Amniotic stem cell (primary cell): ENCODE measurements around the gene LRRC8B.
"Not testable (repeated sequence)": the region's sequence is repeated elsewhere in the genome, so short reads cannot be mapped to it uniquely, and the experiment has no call there.

Source experiments
- DNase-seq: peaks from one replicate; lab custom pipeline; 2025; lab: John Stamatoyannopoulos, UW

Gene LRRC8B

DNA sequence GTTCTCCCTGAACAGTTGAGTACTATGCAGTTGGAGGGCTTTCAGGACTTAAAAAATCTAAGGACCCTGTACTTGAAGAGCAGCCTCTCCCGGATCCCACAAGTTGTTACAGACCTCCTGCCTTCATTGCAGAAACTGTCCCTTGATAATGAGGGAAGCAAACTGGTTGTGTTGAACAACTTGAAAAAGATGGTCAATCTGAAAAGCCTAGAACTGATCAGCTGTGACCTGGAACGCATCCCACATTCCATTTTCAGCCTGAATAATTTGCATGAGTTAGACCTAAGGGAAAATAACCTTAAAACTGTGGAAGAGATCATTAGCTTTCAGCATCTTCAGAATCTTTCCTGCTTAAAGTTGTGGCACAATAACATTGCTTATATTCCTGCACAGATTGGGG lies 59.6 kb downstream of the LRRC8B start:
- DNase-seq, result no peak

DNA sequence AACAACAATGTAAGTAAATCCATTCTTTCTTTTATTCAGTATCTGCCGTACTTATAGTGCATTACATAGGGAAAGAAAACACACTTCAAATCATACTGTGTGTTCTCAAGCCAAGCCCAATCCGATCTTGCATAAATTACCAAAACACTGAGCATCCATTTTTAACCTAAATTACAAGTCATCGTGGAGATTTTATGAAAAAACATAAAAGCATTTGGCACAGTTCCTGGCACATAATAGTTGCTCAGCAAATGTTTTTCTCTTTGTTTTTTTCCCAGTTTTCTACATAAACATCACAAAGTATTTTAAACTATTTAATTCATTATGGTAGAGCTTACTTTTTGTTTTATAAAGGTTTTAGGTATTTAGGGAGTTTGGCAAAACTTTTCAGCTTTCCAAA lies 60.2 kb downstream of the LRRC8B start:
- DNase-seq, result no peak

DNA sequence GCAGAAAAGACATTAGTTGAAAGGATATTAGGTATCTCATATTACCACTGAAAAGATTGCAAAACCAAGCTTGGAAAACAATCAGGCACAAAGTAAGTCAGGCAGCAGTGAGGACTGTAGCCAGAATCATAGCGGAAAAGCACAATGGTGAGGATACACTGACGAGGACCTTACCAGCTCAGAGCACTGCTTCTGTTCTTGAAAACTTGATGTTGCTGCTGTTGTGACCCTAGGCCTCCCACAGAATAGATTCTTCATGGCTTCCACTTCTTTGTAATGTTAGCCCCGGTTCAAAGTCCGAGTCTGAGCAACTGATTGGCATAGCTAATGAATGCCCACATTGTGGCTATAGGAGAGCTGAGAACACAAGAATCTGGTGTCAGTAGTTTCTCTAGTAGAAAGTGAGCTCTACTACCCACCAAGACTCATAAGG lies 63.1 kb downstream of the LRRC8B start:
- DNase-seq, result no peak

DNA sequence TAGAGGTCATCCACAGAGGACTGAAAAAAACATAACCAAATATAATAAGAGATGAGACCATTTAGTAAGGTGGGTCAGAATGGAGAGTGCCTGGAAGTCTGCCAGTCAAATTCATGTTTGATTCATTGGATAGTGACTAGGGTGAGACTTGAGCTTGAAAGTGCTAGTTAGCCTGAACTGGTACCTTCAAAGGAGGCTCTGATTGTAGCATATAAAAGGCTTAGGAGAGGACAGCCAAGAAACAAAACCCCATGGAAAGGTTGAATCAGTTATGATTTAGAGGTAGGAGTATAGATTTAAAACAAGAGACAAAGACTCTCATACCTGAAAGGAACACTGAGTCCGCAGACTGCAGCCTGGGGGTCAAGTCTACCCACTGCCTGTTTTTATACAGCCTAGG lies 63.9 kb downstream of the LRRC8B start:
- DNase-seq, result no peak

DNA sequence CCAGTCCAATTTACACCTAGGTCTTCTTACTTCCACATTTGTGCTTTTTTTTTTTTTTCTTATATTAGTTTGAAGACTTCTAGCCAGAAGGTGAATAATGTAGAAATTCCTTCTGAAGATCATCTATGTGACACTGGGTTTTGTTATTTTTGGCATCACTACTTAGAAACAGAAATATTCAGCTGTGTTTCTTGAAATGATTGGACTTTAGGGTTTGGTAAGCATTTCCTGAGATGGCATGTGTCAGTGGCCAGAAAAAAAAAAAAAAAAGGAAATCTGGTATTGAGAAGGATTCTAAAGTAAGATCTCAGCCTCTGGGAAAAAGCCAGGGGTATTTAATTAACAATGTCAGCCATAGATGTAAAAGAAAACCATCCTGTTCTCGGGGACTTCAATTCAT lies 64.9 kb downstream of the LRRC8B start:
- DNase-seq, result no peak

DNA sequence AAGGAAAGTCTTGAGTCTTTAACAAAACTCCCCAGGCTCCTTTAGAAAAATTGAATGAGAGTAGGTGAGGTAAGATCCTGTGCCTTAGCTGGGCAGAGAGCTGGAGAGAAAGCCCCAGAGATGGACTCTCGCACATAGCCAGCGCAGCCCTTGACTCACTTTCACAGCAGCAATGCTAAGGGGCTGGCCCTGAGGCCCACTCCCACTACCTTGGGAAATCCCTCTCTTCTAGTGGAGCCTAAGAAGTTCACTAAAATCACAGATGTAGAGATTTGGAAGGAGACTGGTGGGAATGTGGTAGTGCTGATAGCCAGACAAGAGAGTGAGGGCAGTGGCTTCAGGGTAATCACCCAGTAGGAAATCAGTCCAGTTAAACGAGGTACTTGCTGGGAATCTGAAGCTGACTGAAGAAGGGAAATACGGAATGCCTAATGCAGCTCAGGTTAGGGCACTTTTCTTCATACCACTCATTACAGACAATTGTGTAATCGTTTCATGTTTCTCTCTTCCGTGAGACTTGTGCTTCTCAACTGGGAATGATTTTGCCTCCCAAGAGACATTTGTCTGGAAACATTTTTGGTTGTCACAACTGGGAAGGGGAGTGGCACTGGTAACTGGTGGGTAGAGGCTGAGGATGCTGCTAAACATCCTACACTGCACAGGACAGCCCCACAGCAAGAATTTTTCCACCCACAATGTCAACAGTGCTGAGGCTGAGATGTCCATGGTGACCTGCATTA lies 65.9 kb downstream of the LRRC8B start:
- DNase-seq, result no peak

DNA sequence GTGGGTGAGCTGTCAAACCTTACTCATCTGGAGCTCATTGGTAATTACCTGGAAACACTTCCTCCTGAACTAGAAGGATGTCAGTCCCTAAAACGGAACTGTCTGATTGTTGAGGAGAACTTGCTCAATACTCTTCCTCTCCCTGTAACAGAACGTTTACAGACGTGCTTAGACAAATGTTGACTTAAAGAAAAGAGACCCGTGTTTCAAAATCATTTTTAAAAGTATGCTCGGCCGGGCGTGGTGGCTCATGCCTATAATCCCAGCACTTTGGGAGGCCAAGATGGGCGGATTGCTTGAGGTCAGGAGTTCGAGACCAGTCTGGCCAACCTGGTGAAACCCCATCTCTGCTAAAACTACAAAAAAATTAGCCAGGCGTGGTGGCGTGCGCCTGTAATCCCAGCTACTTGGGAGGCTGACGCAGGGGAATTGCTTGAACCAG lies 68.3 kb downstream of the LRRC8B start:
- DNase-seq, result not testable (repeated sequence)

DNA sequence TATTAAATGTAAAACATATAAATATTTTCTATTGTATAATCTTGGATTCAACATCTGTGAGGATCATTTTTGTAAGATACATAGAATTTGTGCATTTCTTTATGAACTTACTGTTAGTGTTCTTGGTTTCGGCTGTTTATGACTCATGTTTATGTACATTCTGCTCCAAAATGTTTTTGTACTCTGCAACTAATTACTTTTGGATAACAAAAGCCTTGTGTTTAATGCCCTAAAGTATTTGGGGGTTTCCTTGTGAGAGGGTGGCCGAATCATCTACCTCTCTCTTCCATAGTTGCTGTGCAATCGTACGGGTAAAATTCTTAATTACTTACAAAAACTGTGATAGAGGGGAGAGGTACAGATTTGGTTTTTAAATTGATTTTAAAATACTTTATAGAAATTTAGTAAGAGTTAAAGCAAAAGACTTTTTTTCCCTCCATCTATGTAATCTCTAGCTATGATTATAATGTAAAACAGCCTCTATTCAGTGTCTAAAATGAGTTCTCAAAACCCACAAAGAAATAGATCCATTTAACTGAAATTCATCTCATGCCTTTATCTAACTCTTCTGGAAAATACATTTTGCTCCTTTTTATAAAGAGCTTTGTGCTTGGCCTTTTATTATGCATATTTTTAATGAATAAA lies 69.6 kb downstream of the LRRC8B start:
- no peak for DNase-seq

DNA sequence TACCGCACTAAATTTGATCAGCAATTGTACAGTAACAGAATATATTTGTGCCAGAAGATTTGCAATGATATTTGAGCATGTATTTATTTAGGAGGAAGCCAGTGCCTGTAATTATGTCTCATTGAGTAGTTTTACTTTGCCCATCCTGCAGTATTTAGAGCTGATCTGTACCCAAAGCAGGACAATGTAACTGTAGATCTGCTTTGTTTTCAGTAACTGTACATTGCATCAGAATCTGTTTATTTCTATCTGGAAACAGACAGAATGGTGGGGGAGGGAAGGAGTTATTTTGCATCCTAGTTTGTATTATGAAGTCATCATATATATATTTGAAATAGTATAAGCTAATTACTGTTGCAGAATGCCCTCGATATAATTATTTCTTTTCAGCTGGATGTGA lies 72.1 kb downstream of the LRRC8B start:
- no peak for DNase-seq

DNA sequence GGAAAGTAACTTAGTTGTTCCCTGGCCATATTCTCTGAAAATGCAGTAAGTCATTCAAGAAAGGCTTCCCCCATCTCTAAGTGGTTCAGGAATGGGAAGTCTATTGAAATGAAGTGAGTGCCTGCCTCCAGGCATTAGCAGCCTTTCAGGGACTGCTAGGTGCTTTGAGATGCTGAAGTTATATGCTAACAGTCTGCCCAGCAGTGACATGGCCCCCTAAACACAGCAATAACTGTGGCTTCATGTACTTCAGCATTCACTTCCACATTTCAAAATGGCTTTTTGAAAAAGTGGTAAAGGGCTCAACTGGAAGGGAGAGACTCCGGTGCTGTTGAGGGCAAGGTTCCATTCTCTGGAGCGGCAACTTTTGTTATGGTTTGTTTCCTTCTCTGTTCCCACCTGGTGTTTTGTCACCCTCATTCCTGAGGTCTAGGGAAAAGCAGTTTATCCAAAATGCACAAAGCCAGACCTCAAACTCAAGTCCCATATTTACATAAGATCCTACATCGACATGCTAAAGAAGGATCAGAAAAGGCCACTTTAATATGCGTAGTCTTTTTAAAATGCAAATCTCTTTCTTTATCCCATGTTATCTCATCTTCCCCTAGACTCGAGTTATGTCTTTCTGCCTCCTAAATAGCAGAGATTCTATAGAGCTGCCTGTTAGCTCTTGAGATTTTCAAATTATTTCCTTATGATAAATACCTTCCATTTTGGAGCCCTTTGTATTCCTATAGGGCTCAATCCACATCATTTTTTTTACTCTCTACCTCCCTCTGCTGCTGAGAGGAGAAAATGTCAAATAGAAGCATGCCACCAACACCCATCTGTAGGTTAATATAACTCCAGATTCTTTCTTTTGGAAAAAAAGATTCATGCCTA lies 74.1 kb downstream of the LRRC8B start:
- DNase-seq, result no peak

DNA sequence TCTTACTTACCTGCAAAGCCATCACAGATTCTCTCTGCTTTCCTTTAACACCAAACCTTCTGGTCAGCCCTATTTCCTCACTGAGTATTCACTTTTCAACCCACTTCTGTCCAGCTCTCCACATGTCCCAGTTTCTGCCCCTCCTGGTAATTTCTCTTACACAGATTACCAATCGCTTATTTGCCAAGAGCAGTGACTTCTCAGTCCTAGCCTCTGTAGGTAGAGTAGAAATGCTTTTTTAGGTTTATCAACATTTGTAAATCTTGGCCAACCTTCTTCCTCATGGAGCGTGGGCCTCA lies 74.7 kb downstream of the LRRC8B start:
- no peak for DNase-seq

DNA sequence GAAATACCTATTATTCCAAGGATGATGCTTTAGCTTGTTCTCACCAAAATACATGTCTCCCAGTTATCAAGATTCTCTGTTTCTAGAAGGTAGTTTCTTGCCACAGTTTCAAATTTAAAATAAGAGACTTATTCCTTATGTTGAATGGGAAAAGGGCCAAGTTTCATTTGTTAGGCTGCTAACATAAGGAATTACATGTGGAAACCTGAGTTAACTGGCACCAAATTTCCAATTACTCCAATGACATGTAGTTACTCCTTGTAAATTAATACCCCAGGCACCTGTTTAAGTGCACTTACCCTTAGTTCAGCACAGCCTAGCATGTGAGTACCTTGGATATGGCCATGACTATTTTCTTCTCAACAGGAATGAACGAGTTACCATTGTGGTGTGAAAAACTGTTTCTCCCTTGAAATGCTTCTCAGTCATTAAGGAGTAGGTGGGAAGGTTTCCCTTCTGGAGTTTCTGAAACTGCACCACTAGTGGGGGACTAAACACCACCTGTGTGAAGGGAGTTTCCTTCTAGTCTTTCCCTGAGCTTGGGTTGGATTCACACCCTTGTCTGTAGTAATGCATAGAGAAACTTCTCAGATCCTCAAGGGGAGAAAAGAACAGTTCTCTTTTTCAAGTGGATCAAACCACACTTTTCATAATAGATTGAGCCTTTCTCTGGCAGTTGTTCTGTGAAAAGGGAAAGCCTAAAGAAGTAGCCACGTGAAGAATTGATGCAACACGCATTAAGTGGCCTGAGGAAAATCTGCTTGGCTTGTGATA lies 76.0 kb downstream of the LRRC8B start:
- no peak for DNase-seq

DNA sequence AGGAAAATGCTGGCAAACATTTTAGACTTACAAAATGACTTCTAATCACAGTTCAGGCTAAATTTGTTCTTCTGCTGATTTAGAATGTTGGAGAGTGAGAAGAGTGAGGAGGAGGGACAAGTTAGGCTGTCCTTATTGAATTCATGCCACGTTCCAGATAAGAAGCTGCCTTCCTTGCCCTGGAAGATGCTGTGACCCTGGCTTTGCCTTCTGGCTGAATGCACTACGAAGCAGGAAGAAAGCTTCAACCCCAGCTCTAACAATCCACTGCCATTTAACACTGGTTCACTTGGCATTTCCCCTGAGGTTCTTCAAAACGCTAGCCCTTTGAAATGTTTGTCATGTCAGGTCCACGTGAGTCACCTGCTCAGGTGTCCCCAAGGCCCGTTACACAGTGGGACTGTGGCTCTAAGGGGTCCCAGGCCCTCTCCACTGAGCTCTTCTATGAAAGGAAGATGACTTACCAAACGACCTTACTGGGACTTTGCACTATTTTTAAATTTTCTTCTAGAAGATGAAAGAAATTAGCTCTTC lies 78.3 kb downstream of the LRRC8B start:
- no peak for DNase-seq

DNA sequence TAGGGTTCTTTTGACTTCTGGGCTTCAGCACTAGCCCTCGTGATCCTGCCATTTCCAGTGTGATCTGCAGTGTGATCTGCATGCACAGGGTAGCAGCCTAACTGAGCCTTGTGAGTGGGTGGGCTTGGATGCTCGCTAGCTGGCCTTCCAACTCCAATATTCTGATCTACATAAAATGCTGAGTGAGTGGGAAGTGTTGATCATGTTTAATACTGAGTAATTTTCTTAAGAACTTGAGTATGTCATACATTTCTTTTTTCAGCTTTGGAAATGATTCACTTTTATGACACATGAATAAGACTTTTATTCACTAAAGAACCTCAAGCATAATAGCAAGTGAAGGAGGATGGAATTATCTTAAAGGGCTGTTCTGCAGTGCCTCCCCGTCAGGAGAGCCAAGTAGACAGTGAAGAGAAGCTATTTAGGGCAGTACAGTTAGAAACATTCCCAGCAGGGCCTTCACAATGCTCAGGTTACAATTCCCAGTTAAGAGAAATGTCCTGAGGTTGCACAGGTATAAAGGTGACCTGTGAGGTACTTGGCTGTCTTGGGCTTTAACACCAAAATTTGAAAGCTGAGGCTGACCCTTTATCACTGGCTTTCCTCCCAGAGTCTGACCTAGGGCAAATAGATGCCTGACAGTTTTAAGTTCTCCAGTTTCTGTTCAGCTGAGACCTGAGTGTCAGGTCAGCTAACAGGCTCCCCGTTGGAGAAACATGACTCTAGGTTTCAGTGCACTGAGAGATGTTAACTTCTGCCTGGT lies 79.2 kb downstream of the LRRC8B start:
- no peak for DNase-seq

DNA sequence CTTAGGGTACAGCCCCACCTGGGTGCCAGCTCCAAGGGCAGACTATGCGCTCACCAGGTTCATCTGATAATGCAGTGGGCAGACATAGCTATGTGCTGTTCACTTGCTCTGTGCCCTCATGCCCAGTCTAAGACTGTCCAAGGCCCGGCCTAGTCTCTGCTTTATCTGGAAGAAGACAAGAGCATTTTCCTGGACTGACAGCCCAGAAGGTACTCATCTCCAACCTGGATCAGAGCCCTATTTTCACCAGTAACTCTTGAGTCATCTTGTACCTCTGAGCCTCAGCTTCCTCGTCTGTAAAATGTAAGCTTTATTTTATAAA lies 79.7 kb downstream of the LRRC8B start:
- no peak for DNase-seq

DNA sequence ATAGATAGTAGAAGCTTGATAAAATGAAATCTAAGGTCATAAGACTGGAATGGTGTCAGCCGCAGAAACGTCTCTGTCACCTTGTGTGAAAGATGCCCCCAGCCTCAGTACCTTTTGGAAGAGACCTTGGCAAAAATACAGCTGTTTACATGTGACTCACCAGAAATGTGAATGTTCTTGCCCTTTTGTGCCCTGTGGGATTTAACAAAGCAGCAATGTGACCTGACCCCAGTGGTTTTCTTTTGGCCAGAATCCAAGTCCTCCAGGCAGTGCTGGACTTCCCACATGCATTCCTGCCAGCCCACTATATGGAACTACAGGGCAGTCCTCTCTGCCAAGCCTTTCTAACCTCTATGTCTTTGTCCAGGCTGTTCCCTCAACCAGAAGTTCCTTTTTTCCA lies 81.1 kb downstream of the LRRC8B start:
- no peak for DNase-seq

DNA sequence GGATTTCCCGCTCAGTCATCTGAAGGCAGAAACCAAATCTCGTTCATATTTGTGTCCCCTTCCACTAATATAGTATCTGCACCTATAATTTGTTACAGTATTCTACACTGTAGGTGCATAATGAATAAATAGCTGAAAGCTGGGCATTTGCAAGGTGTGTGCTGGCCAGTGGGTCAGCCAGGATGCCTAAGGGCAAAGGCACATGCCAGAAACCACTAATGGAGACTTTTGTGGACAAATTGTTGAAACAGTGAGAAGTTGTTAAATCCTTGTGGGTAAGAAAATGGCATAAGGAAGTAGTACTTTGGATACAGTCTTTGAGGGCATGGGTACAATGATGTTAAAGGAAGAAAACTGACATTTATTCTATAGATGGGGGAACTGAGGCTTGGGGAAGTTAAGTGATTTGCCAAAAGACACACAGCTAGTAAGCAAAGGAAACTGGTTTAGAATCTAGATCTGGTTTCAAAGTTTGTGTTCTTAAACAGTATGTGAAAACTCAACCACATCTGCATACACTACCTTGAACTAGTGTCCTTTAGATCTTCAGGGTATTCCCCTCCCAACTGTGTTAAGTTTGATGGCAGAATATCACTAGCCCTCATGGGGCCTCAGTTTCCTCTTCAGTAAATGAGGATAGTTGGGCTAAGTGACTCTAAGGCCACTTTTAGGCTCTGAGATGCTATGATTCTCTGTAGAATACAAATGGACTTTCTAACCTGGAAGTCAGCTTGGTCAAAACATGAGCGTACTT lies 81.8 kb downstream of the LRRC8B start:
- no peak for DNase-seq

DNA sequence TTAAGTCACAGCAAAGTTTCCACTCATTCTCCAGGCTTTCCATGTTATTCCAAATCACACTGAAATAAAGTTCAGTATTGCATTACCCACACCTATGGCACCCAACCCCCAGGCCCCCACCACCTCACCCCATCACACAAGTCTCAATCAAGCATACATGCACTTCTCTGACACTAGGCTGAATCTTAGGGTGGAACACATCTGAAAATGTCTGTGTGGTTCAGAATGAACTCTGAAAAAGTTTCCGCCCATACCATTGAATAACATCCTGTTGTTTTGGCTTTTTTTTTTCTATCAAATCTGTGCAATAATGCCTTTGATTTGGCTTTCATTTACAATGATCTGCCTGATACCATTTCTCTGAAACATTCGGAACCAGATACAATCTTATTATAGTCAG lies 82.5 kb downstream of the LRRC8B start:
- no peak for DNase-seq

DNA sequence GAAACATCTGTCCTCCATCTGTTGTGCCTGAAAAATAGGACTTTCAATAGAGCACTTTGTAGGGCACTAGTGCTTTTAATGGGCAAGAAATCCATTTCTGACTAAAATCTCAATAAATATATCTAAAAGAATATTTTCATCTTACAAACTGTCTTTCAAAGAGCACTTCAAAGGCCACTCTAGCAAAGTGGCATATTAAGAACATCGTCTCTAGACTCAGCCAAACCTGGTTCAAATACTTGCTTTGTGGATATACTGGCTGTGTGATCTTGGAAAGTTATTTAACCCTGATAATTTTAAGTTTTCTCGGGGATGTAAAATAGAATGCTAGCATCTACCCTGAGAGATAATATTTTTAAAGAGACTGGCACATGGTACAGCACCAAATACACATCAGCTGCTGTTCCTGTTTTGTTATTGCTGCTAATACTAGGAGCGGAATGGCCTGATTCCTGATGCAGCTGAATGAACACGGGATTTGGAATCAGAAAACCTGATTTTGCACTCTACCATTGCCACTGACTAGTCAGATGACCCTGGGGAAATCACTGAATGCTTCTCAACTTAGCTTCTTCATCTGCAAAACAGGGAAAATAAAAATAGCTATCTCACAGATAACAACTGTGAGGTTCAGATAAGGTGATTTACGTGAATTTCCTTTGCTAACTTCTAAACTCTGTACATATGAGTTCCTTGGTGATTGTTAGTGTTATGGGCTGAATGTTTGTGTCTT lies 83.1 kb downstream of the LRRC8B start:
- DNase-seq, result no peak
